Neuronal stem cell (in vitro differentiated cells): ENCODE data around the gene CXorf49B.
"Not testable (repeated sequence)": the region's sequence is repeated elsewhere in the genome, so short reads cannot be mapped to it uniquely, and the experiment has no call there.

ENCODE experiments used
- DNase-seq: peaks from one replicate; pipeline ENCODE4 v3.0.0-alpha.2; 2013; ENCODE audit warnings: low spot score
- H2AFZ ChIP-seq: one replicate; pipeline ENCODE4 v1.6.1; 2013; ENCODE audit warnings: mild to moderate bottlenecking, low read length, inconsistent platforms
- H2AK5ac ChIP-seq: 2 replicates; pipeline ENCODE4 v1.6.1; 2013; ENCODE audit warnings: low read depth, mild to moderate bottlenecking, inconsistent platforms, low read length, moderate library complexity, mixed read lengths
- H2BK120ac ChIP-seq: 2 replicates; pipeline ENCODE4 v1.6.1; 2013; ENCODE audit warnings: low read depth, mild to moderate bottlenecking, inconsistent platforms, low read length, moderate library complexity, mixed read lengths
- H2BK12ac ChIP-seq: one replicate; pipeline ENCODE4 v1.6.1; 2013; ENCODE audit warnings: low read length, inconsistent platforms
- H2BK15ac ChIP-seq: 2 replicates; pipeline ENCODE4 v1.6.1; 2013; ENCODE audit warnings: mild to moderate bottlenecking, low read length, inconsistent platforms, mixed read lengths
- H2BK5ac ChIP-seq: one replicate; pipeline ENCODE4 v1.6.1; 2013; ENCODE audit warnings: inconsistent platforms, mild to moderate bottlenecking, low read length, moderate library complexity
- H3K14ac ChIP-seq: one replicate; pipeline ENCODE4 v1.6.1; 2013; ENCODE audit warnings: low read length, inconsistent platforms
- H3K18ac ChIP-seq: 2 replicates; pipeline ENCODE4 v1.6.1; 2013; ENCODE audit warnings: low read length, inconsistent platforms
- H3K23ac ChIP-seq: 2 replicates; pipeline ENCODE4 v1.6.1; 2013; ENCODE audit warnings: low read depth, mild to moderate bottlenecking, mixed read lengths, low read length, inconsistent platforms; ENCODE audit not compliant: poor library complexity
- H3K27ac ChIP-seq: replicated peaks from 3 replicates; pipeline ENCODE4 v1.5.1; 2013; ENCODE audit warnings: low read length, inconsistent platforms
- H3K27me3 ChIP-seq, 3 experiments: 2 replicates each; pipeline ENCODE4 v1.6.1; 2013; ENCODE audit warnings: low read length in 3 of 3, mild to moderate bottlenecking in 2 of 3, inconsistent platforms in 1 of 3, low read depth in 1 of 3, mixed read lengths in 1 of 3, moderate library complexity in 1 of 3; ENCODE audit not compliant: control insufficient read depth in 3 of 3, insufficient read depth in 3 of 3
- H3K36me3 ChIP-seq, 2 donors: replicated peaks in 1 of 2; 2 replicates each; pipeline ENCODE4 v1.6.1; 2013; ENCODE audit warnings: low read length in 2 of 2; ENCODE audit not compliant: control insufficient read depth in 2 of 2, insufficient read depth in 2 of 2
- H3K4ac ChIP-seq: 2 replicates; pipeline ENCODE4 v1.6.1; 2013; ENCODE audit warnings: inconsistent platforms, mild to moderate bottlenecking, low read length, moderate library complexity
- H3K4me1 ChIP-seq, 2 donors: 1 replicate in 1 of 2; 2 replicates in 1 of 2; pipeline ENCODE4 v1.6.1; 2013; ENCODE audit warnings: low read length in 2 of 2, low read depth in 1 of 2; ENCODE audit not compliant: control insufficient read depth in 2 of 2, insufficient read depth in 1 of 2
- H3K4me2 ChIP-seq: one replicate; pipeline ENCODE4 v1.6.1; 2013; ENCODE audit warnings: mild to moderate bottlenecking, low read length, inconsistent platforms; ENCODE audit not compliant: insufficient read depth, poor library complexity, severe bottlenecking
- H3K4me3 ChIP-seq, 2 donors: 2 replicates each; pipeline ENCODE4 v1.5.1; 2013; ENCODE audit warnings: low read length in 2 of 2, mild to moderate bottlenecking in 2 of 2, inconsistent platforms in 1 of 2, moderate library complexity in 1 of 2
- H3K79me1 ChIP-seq: one replicate; pipeline ENCODE4 v1.6.1; 2013; ENCODE audit warnings: low read depth, mild to moderate bottlenecking, inconsistent platforms, low read length, moderate library complexity
- H3K9ac ChIP-seq: one replicate; pipeline ENCODE4 v1.6.1; 2013; ENCODE audit warnings: mild to moderate bottlenecking, low read depth, low read length, inconsistent platforms; ENCODE audit not compliant: poor library complexity
- H3K9me3 ChIP-seq, 2 donors: replicated peaks in 1 of 2; 2 replicates each; pipeline versions ENCODE3 to v1.6.1; 2013; ENCODE audit warnings: low read length in 2 of 2, mild to moderate bottlenecking in 2 of 2, inconsistent platforms in 1 of 2, low read depth in 1 of 2, mixed read lengths in 1 of 2, moderate library complexity in 1 of 2; ENCODE audit not compliant: control insufficient read depth in 2 of 2, insufficient read depth in 1 of 2
- H4K8ac ChIP-seq: one replicate; pipeline ENCODE4 v1.6.1; 2013; ENCODE audit warnings: low read depth, mild to moderate bottlenecking, inconsistent platforms, low read length, moderate library complexity
- H4K91ac ChIP-seq: one replicate; pipeline ENCODE4 v1.6.1; 2013; ENCODE audit warnings: low read length, low read depth, mild to moderate bottlenecking, inconsistent platforms; ENCODE audit not compliant: poor library complexity
- WGBS, 2 donors: extraction: QIAGEN DNeasy Blood & Tissue Kit; methylation state at CpG; one replicate each; pipeline ENCODE4 v1.1.7; 2013; ENCODE audit warnings: missing lambda C conversion rate in 2 of 2, mixed read lengths in 1 of 2; ENCODE audit not compliant: insufficient read length in 2 of 2, insufficient replicate concordance in 1 of 2; ENCODE audit errors: extremely low coverage in 2 of 2; 5-methylcytosine and 5-hydroxymethylcytosine counted together

The CXorf49B gene

DNA sequence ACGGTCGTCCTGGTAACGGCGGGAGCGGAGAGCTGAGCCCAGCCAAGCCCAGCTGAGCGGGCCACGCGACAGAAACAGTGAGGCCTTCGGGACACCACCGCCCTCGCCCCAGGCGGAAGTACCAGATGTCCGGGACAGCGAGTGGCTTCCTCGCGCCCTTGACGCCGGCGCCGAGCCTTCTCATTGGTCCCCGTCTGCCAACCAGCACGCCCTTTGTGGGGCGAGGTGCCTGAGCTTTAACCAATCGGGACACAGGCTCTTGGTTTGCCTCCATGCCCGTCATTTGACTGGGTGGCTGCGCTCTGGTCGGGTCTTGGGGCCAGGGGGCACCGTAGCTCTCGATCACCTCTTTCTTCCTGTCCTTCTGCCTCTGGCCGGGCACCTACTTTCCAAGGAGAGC lies 45.0 kb upstream of the CXorf49B start, which contains the start of gene CXorf49:
Gene CXorf49 (minus strand): TSS at position 101 of the 400 bp plus-strand sequence. CDS start 134 bp downstream, outside the sequence.
- not testable (repeated sequence) for H4K8ac ChIP-seq, H3K27me3 ChIP-seq, DNase-seq, H3K79me1 ChIP-seq, H2BK12ac ChIP-seq, H3K27ac ChIP-seq, H2BK15ac ChIP-seq, H2BK120ac ChIP-seq, H3K18ac ChIP-seq, H3K23ac ChIP-seq, H2AFZ ChIP-seq, H2AK5ac ChIP-seq, H3K4me2 ChIP-seq, H3K4me3 ChIP-seq, H2BK5ac ChIP-seq, H3K4me1 ChIP-seq, H4K91ac ChIP-seq, H3K9me3 ChIP-seq, H3K14ac ChIP-seq, H3K9ac ChIP-seq, H3K4ac ChIP-seq, H3K36me3 ChIP-seq
- WGBS, 2 donors, result no CpG with 5 or more reads among the region's 30 CpGs

DNA sequence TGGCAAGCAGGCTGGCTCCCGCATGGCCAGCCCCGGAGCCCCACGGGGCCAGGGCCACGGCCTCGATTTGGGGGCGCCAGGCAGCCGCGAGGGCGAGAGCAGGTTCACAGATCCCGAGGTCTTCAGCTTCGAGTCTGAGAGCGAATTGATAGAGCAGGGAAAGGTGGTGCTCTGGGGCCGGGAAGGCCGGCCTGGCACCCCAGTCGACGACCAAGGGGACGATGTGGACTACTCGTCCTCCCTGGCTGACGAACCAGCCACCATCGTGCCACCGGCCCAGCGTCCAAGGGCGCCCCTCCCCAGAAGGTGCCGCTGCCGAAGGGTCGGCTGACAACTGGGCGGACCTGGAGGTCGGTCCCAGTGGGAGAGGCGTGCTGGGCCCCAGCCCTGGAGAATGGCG lies 44.0 kb upstream of the CXorf49B start:
- not testable (repeated sequence) for DNase-seq, H3K36me3 ChIP-seq, H2BK12ac ChIP-seq, H2BK120ac ChIP-seq, H2AFZ ChIP-seq, H3K9ac ChIP-seq, H4K91ac ChIP-seq, H3K4ac ChIP-seq, H3K23ac ChIP-seq, H3K4me2 ChIP-seq, H2BK15ac ChIP-seq, H3K4me3 ChIP-seq, H3K27ac ChIP-seq, H3K27me3 ChIP-seq, H2AK5ac ChIP-seq, H3K9me3 ChIP-seq, H3K4me1 ChIP-seq, H4K8ac ChIP-seq, H2BK5ac ChIP-seq, H3K79me1 ChIP-seq, H3K18ac ChIP-seq, H3K14ac ChIP-seq
- no CpG with 5 or more reads among the region's 30 CpGs for WGBS, 2 donors

DNA sequence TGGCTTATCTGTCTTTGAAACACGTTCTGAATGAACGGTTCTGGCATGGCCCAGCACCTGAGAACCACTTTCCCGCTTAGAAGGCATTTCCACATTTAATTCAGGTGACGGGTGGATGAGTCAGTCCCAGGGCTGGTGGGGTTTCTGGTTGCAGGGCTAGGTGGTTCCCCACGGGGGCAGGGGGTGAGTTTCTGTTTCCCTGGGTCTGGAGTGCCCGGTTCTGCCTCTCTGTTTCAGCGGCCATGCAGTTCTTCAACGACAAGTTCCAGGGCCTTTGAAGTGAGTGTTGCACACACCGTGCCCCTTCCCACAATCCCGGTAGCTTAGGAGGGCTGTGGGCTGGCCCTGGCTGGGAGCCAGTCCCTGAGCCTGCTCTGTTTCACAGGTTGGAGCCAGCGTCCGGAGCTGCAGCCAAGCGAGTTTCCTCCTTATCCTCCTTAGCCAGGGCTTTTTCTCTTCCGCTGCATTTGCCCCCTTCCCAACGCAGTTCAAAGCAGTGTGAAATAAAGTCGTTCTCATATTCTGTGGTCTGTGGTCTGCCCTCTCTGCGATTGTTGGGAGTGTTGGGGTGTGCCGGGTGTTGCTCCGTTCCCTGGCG lies 42.8 kb upstream of the CXorf49B start:
- not testable (repeated sequence) for H3K4me3 ChIP-seq, H3K4me1 ChIP-seq, H3K4me2 ChIP-seq, H2BK5ac ChIP-seq, H3K36me3 ChIP-seq, H3K9ac ChIP-seq, H3K18ac ChIP-seq, H3K14ac ChIP-seq, H2BK12ac ChIP-seq, DNase-seq, H3K79me1 ChIP-seq, H4K8ac ChIP-seq, H2BK15ac ChIP-seq, H3K27ac ChIP-seq, H3K9me3 ChIP-seq, H2AK5ac ChIP-seq, H2BK120ac ChIP-seq, H3K4ac ChIP-seq, H4K91ac ChIP-seq, H2AFZ ChIP-seq, H3K27me3 ChIP-seq, H3K23ac ChIP-seq
- WGBS, 2 donors, result no CpG with 5 or more reads among the region's 20 CpGs

GRCh38 chrX:71760688-71761281 lies 2.4 kb upstream of the CXorf49B start:
- H4K91ac ChIP-seq, H2AFZ ChIP-seq, H3K79me1 ChIP-seq, H2BK12ac ChIP-seq, H3K18ac ChIP-seq, H2BK120ac ChIP-seq, H3K23ac ChIP-seq, DNase-seq, H3K27me3 ChIP-seq, H3K4me2 ChIP-seq, H3K36me3 ChIP-seq, H2BK15ac ChIP-seq, H2AK5ac ChIP-seq, H3K4ac ChIP-seq, H3K4me3 ChIP-seq, H3K14ac ChIP-seq, H3K9ac ChIP-seq, H2BK5ac ChIP-seq, H3K4me1 ChIP-seq, H4K8ac ChIP-seq, H3K9me3 ChIP-seq, H3K27ac ChIP-seq: not testable (repeated sequence)
- WGBS, 2 donors, result no CpG with 5 or more reads among the region's 20 CpGs
